Measurements from ENCODE around the gene SIRPA. TPM values are rescaled to one million over a fixed set of nuclear protein-coding genes. Genes with fewer than 3 reads are reported as not detected.

Gene SIRPA
- total and polyA plus RNA-seq, 10 of the 15 experiments (the other 5 are each of a cell fraction or from before 2014, with no cell fraction given) = 1.7 to 13.2 (median 5.0) TPM

GRCh38 chr20:1922786-1923185 lies 27.6 kb downstream of the SIRPA start:
- H3K4me1 ChIP-seq (ENCODE audit: control insufficient read depth, insufficient read depth, low read length) = no peaks in the 10 kb centered on the region
- ATAC-seq (no peak), FAIRE-seq (no peak), DNase-seq (ENCODE audit: low read depth, low spot score) (no peak)
- in situ Hi-C loops (cut with MboI) = no loop called here
- no peak overlapping the region for H3K9ac ChIP-seq (ENCODE audit: control insufficient read depth, insufficient read depth, low read length)
- intact Hi-C loops (cut with micrococcal nuclease; ENCODE audit: unreplicated experiment) = no loop called here
- no peaks in the 10 kb centered on the region for H3K36me3 ChIP-seq (ENCODE audit: control insufficient read depth in 2 of 2, insufficient read depth in 2 of 2, low read length in 1 of 2)
- ChIA-PET POLR2A (no interaction called here), SMC1A (ENCODE audit: uncharacterized antibody, unreplicated experiment) (no interaction called here), RAD21 (ENCODE audit: unreplicated experiment) (no interaction called here), CTCF (interaction anchor here (0.8 kb wide), 1 partner anchor 125 kb away, joined by 3 read pairs; no protein-coding TSS in a partner anchor)
- H3K27me3 ChIP-seq (replicated peaks in 1 of 2; ENCODE audit: control insufficient read depth in 2 of 2, insufficient read depth in 2 of 2, low read length in 1 of 2) = no peaks in the 10 kb centered on the region
- TF ChIP-seq PAX5 (IDR thresholded peaks at IDR 0.05; ENCODE audit: borderline replicate concordance, low read depth, low read length) (no peak), E4F1 (IDR thresholded peaks at IDR 0.05; ENCODE audit: borderline replicate concordance, partially characterized antibody) (no peak), RFX5 (IDR thresholded peaks at IDR 0.05; ENCODE audit: low read depth, low read length) (no peak), MYB (IDR thresholded peaks at IDR 0.05; ENCODE audit: borderline replicate concordance, low read depth, low read length) (no peak), GABPA (IDR thresholded peaks at IDR 0.05; ENCODE audit: low read depth) (no peak), ETV6 (conservative IDR thresholded peaks at IDR 0.05 in 1 of 2, IDR thresholded peaks at IDR 0.05 in 1 of 2; ENCODE audit: borderline replicate concordance in 1 of 2, low read depth in 1 of 2) (no peak), CHD4 (IDR thresholded peaks at IDR 0.05) (no peak), EED (IDR thresholded peaks at IDR 0.05; ENCODE audit: low read depth) (no peak), MYC (IDR thresholded peaks at IDR 0.05; ENCODE audit: insufficient read depth, insufficient read length, insufficient replicate concordance, low read length, severe bottlenecking) (no peak), SMAD5 (IDR thresholded peaks at IDR 0.05; ENCODE audit: low read depth) (no peak)
- H3K4me2 ChIP-seq (ENCODE audit: control insufficient read depth, insufficient read depth) = no peak overlapping the region
- H4K20me1 ChIP-seq (ENCODE audit: control insufficient read depth, insufficient read depth) = no peaks in the 10 kb centered on the region
- H3K79me2 ChIP-seq (ENCODE audit: control insufficient read depth, insufficient read depth, low read length) = no peaks in the 10 kb centered on the region
- no peaks in the 10 kb centered on the region for H3K9me3 ChIP-seq (replicated peaks; ENCODE audit: control insufficient read depth, insufficient read depth, low read length)
- no peak overlapping the region for H2AFZ ChIP-seq (ENCODE audit: control insufficient read depth, low read depth, low read length)
- BruUV-seq (replicated peaks) = no TSS peak
- no peak overlapping the region for H3K4me3 ChIP-seq
- no peak overlapping the region for H3K27ac ChIP-seq (ENCODE audit: control insufficient read depth, insufficient read depth)

Measured in GM12878 (cell line).